H9 (cell line): ENCODE data around the gene PHF21B. TPM values are rescaled to one million over a fixed set of nuclear protein-coding genes. Genes with fewer than 3 reads are reported as not detected.
A peak's percentile ranks its signal among the peaks of the same experiment; 100 is the strongest.

Source experiments
- DNase-seq: peaks from one replicate; pipeline ENCODE4 v3.0.0-alpha.2; 2017
- H2AFZ ChIP-seq: one replicate; pipeline ENCODE4 v1.6.1; 2013; ENCODE audit warnings: mild to moderate bottlenecking, low read length, control low read depth, moderate library complexity
- H2AK5ac ChIP-seq: 2 replicates; pipeline ENCODE4 v1.6.1; 2013; ENCODE audit warnings: low read length, control low read depth, mixed read lengths; ENCODE audit not compliant: insufficient read length
- H2BK120ac ChIP-seq: one replicate; pipeline ENCODE4 v1.6.1; 2013; ENCODE audit warnings: low read depth, mild to moderate bottlenecking, low read length, control low read depth, inconsistent platforms; ENCODE audit not compliant: poor library complexity, severe bottlenecking
- H2BK12ac ChIP-seq: 2 replicates; pipeline ENCODE4 v1.6.1; 2013; ENCODE audit warnings: low read length, control low read depth, mixed read lengths, low read depth; ENCODE audit not compliant: insufficient read length
- H2BK15ac ChIP-seq: 2 replicates; pipeline ENCODE4 v1.6.1; 2013; ENCODE audit warnings: low read depth, low read length, control low read depth
- H2BK20ac ChIP-seq: one replicate; pipeline ENCODE4 v1.6.1; 2013; ENCODE audit warnings: low read depth, mild to moderate bottlenecking, low read length, control low read depth, inconsistent platforms; ENCODE audit not compliant: poor library complexity, severe bottlenecking
- H2BK5ac ChIP-seq: 2 replicates; pipeline ENCODE4 v1.6.1; 2013; ENCODE audit warnings: low read length, control low read depth, mixed read lengths; ENCODE audit not compliant: insufficient read length
- H3K14ac ChIP-seq: 2 replicates; pipeline ENCODE4 v1.6.1; 2013; ENCODE audit warnings: low read length, control low read depth; ENCODE audit not compliant: insufficient read depth
- H3K18ac ChIP-seq: 2 replicates; pipeline ENCODE4 v1.6.1; 2013; ENCODE audit warnings: low read depth, mild to moderate bottlenecking, mixed read lengths, low read length, control low read depth; ENCODE audit not compliant: insufficient read length
- H3K23ac ChIP-seq: 2 replicates; pipeline ENCODE4 v1.6.1; 2013; ENCODE audit warnings: low read length, control low read depth, mixed read lengths, low read depth; ENCODE audit not compliant: insufficient read length
- H3K23me2 ChIP-seq: 2 replicates; pipeline ENCODE4 v1.6.1; 2013; ENCODE audit warnings: low read depth, mild to moderate bottlenecking, mixed read lengths, low read length, control low read depth; ENCODE audit not compliant: insufficient read length, poor library complexity, severe bottlenecking
- H3K27ac ChIP-seq: 2 replicates; pipeline ENCODE4 v1.5.1; 2013; ENCODE audit warnings: low read length, control low read depth, mixed read lengths, low read depth; ENCODE audit not compliant: insufficient read length
- H3K27me3 ChIP-seq: 2 replicates; pipeline ENCODE4 v1.6.1; 2013; ENCODE audit warnings: low read length, control low read depth, inconsistent platforms; ENCODE audit not compliant: insufficient read depth
- H3K4ac ChIP-seq: 2 replicates; pipeline ENCODE4 v1.6.1; 2013; ENCODE audit warnings: low read depth, mild to moderate bottlenecking, control low read depth, inconsistent platforms, low read length, moderate library complexity
- H3K4me1 ChIP-seq: 2 replicates; pipeline ENCODE4 v1.6.1; 2013; ENCODE audit warnings: low read length, control low read depth, inconsistent platforms; ENCODE audit not compliant: insufficient read depth
- H3K4me2 ChIP-seq: 2 replicates; pipeline ENCODE4 v1.6.1; 2013; ENCODE audit warnings: low read length, control low read depth, mixed read lengths; ENCODE audit not compliant: insufficient read length, insufficient read depth
- H3K56ac ChIP-seq: 2 replicates; pipeline ENCODE4 v1.6.1; 2013; ENCODE audit warnings: low read depth, mild to moderate bottlenecking, mixed read lengths, low read length, control low read depth; ENCODE audit not compliant: insufficient read length
- H3K79me1 ChIP-seq: 2 replicates; pipeline ENCODE4 v1.6.1; 2013; ENCODE audit warnings: low read depth, mild to moderate bottlenecking, moderate library complexity, low read length, control low read depth, inconsistent platforms; ENCODE audit not compliant: insufficient read depth, poor library complexity, severe bottlenecking
- H3K79me2 ChIP-seq: 2 replicates; pipeline ENCODE4 v1.6.1; 2013; ENCODE audit warnings: low read length, control low read depth, inconsistent platforms; ENCODE audit not compliant: insufficient read depth
- H3K9ac ChIP-seq: 2 replicates; pipeline ENCODE4 v1.6.1; 2013; ENCODE audit warnings: low read length, control low read depth, mixed read lengths; ENCODE audit not compliant: insufficient read length; ENCODE audit errors: extremely low read depth
- H3K9me3 ChIP-seq: one replicate; pipeline ENCODE4 v1.6.1; 2013; ENCODE audit warnings: low read depth, low read length, inconsistent platforms; ENCODE audit not compliant: control insufficient read depth
- H3T11ph ChIP-seq: one replicate; pipeline ENCODE4 v1.6.1; 2013; ENCODE audit warnings: mild to moderate bottlenecking, low read length, control low read depth, inconsistent platforms
- H4K20me1 ChIP-seq: one replicate; pipeline ENCODE4 v1.6.1; 2013; ENCODE audit not compliant: control insufficient read depth, insufficient read length, insufficient read depth
- H4K5ac ChIP-seq: 2 replicates; pipeline ENCODE4 v1.6.1; 2013; ENCODE audit warnings: low read depth, mild to moderate bottlenecking, mixed read lengths, low read length, control low read depth; ENCODE audit not compliant: insufficient read length
- H4K8ac ChIP-seq: replicated peaks from 2 replicates; pipeline ENCODE4 v1.6.1; 2013; ENCODE audit warnings: low read length, control low read depth, mixed read lengths, low read depth; ENCODE audit not compliant: insufficient read length
- H4K91ac ChIP-seq: 2 replicates; pipeline ENCODE4 v1.6.1; 2013; ENCODE audit warnings: low read depth, mild to moderate bottlenecking, moderate library complexity, mixed read lengths, low read length, control low read depth; ENCODE audit not compliant: insufficient read length
- H3K27ac Mint-ChIP-seq, 3 experiments: 2 replicates in 2 of 3; 3 replicates in 1 of 3; pipeline ENCODE4 v1.8.0; 2020 to 2021; ENCODE audit warnings: mixed read lengths in 3 of 3, mild to moderate bottlenecking in 1 of 3, moderate library complexity in 1 of 3
- H3K27me3 Mint-ChIP-seq: 2 replicates; pipeline ENCODE4 v1.8.0; 2021; ENCODE audit warnings: low read depth, mild to moderate bottlenecking, moderate library complexity, mixed read lengths
- H3K36me3 Mint-ChIP-seq, 3 experiments: 2 replicates in 2 of 3; 3 replicates in 1 of 3; pipeline ENCODE4 v1.8.0; 2020 to 2021; ENCODE audit warnings: low read depth in 3 of 3, mixed read lengths in 3 of 3; ENCODE audit not compliant: insufficient read depth in 1 of 3
- H3K4me1 Mint-ChIP-seq, 2 experiments: 2 replicates each; pipeline ENCODE4 v1.8.0; 2020; ENCODE audit warnings: mixed read lengths in 2 of 2
- H3K4me3 Mint-ChIP-seq, 2 experiments: 2 replicates in 1 of 2; 3 replicates in 1 of 2; pipeline ENCODE4 v1.8.0; 2020 to 2021; ENCODE audit warnings: mild to moderate bottlenecking in 2 of 2, mixed read lengths in 2 of 2, moderate library complexity in 1 of 2
- H3K9me3 Mint-ChIP-seq, 2 experiments: 2 replicates in 1 of 2; 3 replicates in 1 of 2; pipeline ENCODE4 v1.8.0; 2020; ENCODE audit warnings: mild to moderate bottlenecking in 2 of 2, mixed read lengths in 2 of 2, moderate library complexity in 1 of 2
- WGBS: extraction: QIAGEN DNeasy Blood & Tissue Kit; methylation state at CpG from one replicate; pipeline ENCODE4 v1.1.7; 2013; ENCODE audit warnings: missing lambda C conversion rate, low lambda C conversion rate, mixed read lengths; ENCODE audit not compliant: insufficient read length; ENCODE audit errors: extremely low coverage; 5-methylcytosine and 5-hydroxymethylcytosine counted together
- total RNA-seq: library from RNA; stranded (reverse); gene quantifications from 2 replicates; pipeline ENCODE4 v1.2.1, GENCODE V29; 2021
- TF ChIP-seq, protein P1 (sequence below): fragments of 200-600 bp; sonication (generic); conservative IDR thresholded peaks from 3 replicates; pipeline ENCODE4 v1.8.0; 2021; ENCODE audit warnings: antibody characterized with exemption, mild to moderate bottlenecking

Gene PHF21B
- total RNA-seq, 1 experiment from 2014 or later: 60.3 TPM

DNA sequence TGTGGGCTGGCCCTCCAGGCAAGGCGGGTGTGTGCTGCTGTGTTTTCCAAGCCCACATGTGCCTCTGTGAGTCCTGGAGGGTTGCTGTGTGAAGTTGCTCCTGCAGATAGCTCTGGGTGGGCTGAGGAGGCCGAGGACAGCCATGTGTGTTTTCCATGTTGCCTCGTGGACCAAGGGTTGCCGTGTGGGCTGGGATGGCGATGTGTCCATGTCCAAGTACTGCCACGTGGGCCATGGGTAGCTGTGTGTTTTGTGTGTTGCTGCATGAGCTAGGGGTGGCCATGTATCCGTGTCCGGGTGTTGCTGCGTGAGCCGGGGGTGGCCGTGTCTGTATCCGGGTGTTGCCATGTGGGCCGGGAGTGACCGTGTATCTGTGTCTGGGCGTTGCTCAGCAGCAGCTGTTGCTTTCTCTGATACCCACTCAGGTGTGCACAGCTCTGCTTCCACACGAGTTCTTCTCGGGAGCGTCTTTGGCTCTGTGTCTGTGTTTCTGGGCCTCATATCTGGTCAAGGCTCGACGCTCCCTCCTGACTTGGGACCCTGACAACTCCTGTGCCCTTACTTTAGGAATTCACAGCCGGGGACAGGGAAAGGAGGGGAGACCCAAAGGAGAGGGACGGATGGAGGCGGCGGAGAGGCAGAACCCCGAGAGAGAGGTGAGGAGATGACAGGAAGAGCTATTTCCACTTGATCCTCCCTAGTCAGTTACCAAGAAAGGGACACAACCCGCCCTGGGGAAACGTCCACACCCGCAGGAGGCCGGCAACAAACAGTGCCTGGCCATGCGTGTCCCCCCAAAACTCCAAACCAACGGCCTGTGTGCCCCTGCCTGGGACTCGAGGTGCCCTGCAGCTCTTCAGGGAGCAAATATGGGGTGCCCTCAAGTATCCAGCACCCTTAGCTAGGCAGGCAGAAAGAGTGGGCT, 83.1 kb downstream of the PHF21B start:
- Mint-ChIP-seq H3K4me1 (peaks cover 8 to 12% of the 10 kb centered on the region in 2 experiments; a peak in 2 of 4 replicates), H3K27me3 (no peaks in the 10 kb centered on the region; the same call in 1 of the 2 replicates), H3K9me3 (peaks cover 0 to 8% of the 10 kb centered on the region in 2 experiments; a peak in 3 of 5 replicates), H3K36me3 (peaks cover 8 to 27% (median 14%) of the 10 kb centered on the region in 3 experiments; a peak in 6 of 7 replicates), H3K27ac (peak overlapping the region; percentile 35 to 79 (median 43); a peak in 4 of 7 replicates), H3K4me3 (no peak overlapping the region)
- Histone ChIP-seq H2BK5ac (no peak overlapping the region), H3K4me2 (no peak overlapping the region), H4K8ac (no peak overlapping the region), H3K23me2 (no peaks in the 10 kb centered on the region), H3K56ac (no peak overlapping the region), H3K27me3 (no peaks in the 10 kb centered on the region), H2AK5ac (no peak overlapping the region), H3K79me1 (no peaks in the 10 kb centered on the region), H3K79me2 (no peaks in the 10 kb centered on the region), H2BK20ac (no peak overlapping the region), H2BK15ac (no peak overlapping the region), H4K91ac (no peak overlapping the region), H3T11ph (no peak overlapping the region), H4K20me1 (no peaks in the 10 kb centered on the region), H3K27ac (no peak overlapping the region), H3K9ac (no peak overlapping the region), H3K18ac (no peak overlapping the region), H3K23ac (no peak overlapping the region), H3K9me3 (no peaks in the 10 kb centered on the region), H2BK12ac (no peak overlapping the region), H3K14ac (no peak overlapping the region; the same call in 1 of the 2 replicates), H2AFZ (no peak overlapping the region), H3K4me1 (no peaks in the 10 kb centered on the region), H4K5ac (no peak overlapping the region), H2BK120ac (no peak overlapping the region), H3K4ac (no peak overlapping the region)
- no peak for DNase-seq
- no CpG with 5 or more reads among the region's 32 CpGs for WGBS
- TF ChIP-seq, protein P1, sequence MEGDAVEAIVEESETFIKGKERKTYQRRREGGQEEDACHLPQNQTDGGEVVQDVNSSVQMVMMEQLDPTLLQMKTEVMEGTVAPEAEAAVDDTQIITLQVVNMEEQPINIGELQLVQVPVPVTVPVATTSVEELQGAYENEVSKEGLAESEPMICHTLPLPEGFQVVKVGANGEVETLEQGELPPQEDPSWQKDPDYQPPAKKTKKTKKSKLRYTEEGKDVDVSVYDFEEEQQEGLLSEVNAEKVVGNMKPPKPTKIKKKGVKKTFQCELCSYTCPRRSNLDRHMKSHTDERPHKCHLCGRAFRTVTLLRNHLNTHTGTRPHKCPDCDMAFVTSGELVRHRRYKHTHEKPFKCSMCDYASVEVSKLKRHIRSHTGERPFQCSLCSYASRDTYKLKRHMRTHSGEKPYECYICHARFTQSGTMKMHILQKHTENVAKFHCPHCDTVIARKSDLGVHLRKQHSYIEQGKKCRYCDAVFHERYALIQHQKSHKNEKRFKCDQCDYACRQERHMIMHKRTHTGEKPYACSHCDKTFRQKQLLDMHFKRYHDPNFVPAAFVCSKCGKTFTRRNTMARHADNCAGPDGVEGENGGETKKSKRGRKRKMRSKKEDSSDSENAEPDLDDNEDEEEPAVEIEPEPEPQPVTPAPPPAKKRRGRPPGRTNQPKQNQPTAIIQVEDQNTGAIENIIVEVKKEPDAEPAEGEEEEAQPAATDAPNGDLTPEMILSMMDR: no peak
